HepG2 (cell line): Measurements from ENCODE around the gene ZFPL1. TPM values are rescaled to one million over a fixed set of nuclear protein-coding genes. Genes with fewer than 3 reads are reported as not detected.

Experiments used
- ATAC-seq: fragments of 200-7000 bp; cut with Tn5 transposase; 3 replicates; pipeline ENCODE4 v1.9.1; 2020; ENCODE audit warnings: mild to moderate bottlenecking, moderate library complexity
- BruUV-seq: library from RNA; stranded (reverse); fragments of 400-500 nt; replicated peaks from 2 replicates; lab custom pipeline; 2021; lab: Mats Ljungman, UMichigan
- CTCF ChIA-PET: fragments of 300-600 bp; formaldehyde crosslinking; extraction: SDS; loops from one replicate; lab custom pipeline; 2021; ENCODE audit warnings: low total read pairs, inconsistent platforms, low intra/inter-chr PET ratio; lab: Yijun Ruan, JAX
- POLR2A ChIA-PET: fragments of 350-600 bp; sonication (Branson Sonifier 250); formaldehyde crosslinking; loops from one replicate; lab custom pipeline; 2020; ENCODE audit warnings: antibody characterized with exemption, inconsistent platforms; lab: Yijun Ruan, JAX
- DNase-seq: peaks from one replicate; pipeline ENCODE4 v3.0.0-alpha.2; 2015; ENCODE audit warnings: low spot score
- FAIRE-seq: peaks from 3 replicates; lab custom pipeline; 2011; peaks lifted over from hg19 to GRCh38; lab: Jason Lieb, UNC
- H2AFZ ChIP-seq: one replicate; pipeline ENCODE4 v1.6.1; 2011; ENCODE audit warnings: low read length, inconsistent platforms
- H3K27ac ChIP-seq: fragments of 300-600 bp; 3 replicates; pipeline ENCODE4 v1.8.0; 2011; ENCODE audit warnings: mixed run types, mild to moderate bottlenecking, mixed read lengths, low read length, inconsistent platforms; ENCODE audit not compliant: insufficient read depth; ENCODE audit errors: extremely low read length
- H3K27me3 ChIP-seq, 2 experiments: fragments of 200-600 bp in 1 of 2; 2 replicates in 1 of 2; 3 replicates in 1 of 2; pipeline versions ENCODE4 v1.6.0 to v1.8.0; 2011; ENCODE audit warnings: low read length in 2 of 2, mild to moderate bottlenecking in 2 of 2, moderate library complexity in 2 of 2, inconsistent platforms in 1 of 2; ENCODE audit not compliant: insufficient read depth in 2 of 2, control insufficient read depth in 1 of 2
- H3K36me3 ChIP-seq, 2 experiments: fragments of 200-600 bp in 1 of 2; replicated peaks in 1 of 2; 2 replicates in 1 of 2; 3 replicates in 1 of 2; pipeline versions ENCODE4 v1.5.1 to v1.8.0; 2011; ENCODE audit warnings: low read length in 2 of 2, inconsistent platforms in 1 of 2; ENCODE audit not compliant: insufficient read depth in 2 of 2, control insufficient read depth in 1 of 2
- H3K4me1 ChIP-seq: 2 replicates; pipeline ENCODE4 v1.5.1; 2012; ENCODE audit warnings: low read length, inconsistent platforms; ENCODE audit not compliant: insufficient read depth
- H3K4me2 ChIP-seq: 2 replicates; pipeline ENCODE4 v1.6.0; 2011; ENCODE audit warnings: low read depth, low read length, inconsistent platforms
- H3K4me3 ChIP-seq, 3 experiments: fragments of 200-600 bp in 1 of 3; sonication (generic), shearing (Covaris generic) in 1 of 3; replicated peaks in 1 of 3; 2 replicates each; pipeline ENCODE4 v1.5.1; 2011 to 2016; ENCODE audit warnings: low read length in 3 of 3, inconsistent platforms in 2 of 3, low read depth in 2 of 3, mild to moderate bottlenecking in 2 of 3, control low read depth in 1 of 3, mixed read lengths in 1 of 3; ENCODE audit not compliant: insufficient read depth in 1 of 3
- H3K79me2 ChIP-seq: one replicate; pipeline ENCODE4 v1.6.1; 2011; ENCODE audit warnings: low read length, inconsistent platforms; ENCODE audit not compliant: insufficient read depth
- H3K9ac ChIP-seq: 2 replicates; pipeline ENCODE4 v1.6.0; 2011; ENCODE audit warnings: mild to moderate bottlenecking, low read depth, low read length, inconsistent platforms; ENCODE audit not compliant: insufficient read depth
- H3K9me3 ChIP-seq: 2 replicates; pipeline ENCODE4 v1.5.1; 2012; ENCODE audit warnings: mild to moderate bottlenecking, low read length
- H4K20me1 ChIP-seq: 2 replicates; pipeline ENCODE4 v1.6.0; 2011; ENCODE audit warnings: inconsistent platforms, mild to moderate bottlenecking, low read length, moderate library complexity; ENCODE audit not compliant: insufficient read depth
- FOXJ3 ChIP-seq: sonication (generic); formaldehyde crosslinking; IDR thresholded peaks from 2 replicates; pipeline ENCODE4 v1.4.0; 2020; ENCODE audit warnings: missing genetic modification reagents, mild to moderate bottlenecking, borderline replicate concordance
- HOXD1 ChIP-seq: sonication (generic); formaldehyde crosslinking; IDR thresholded peaks from 2 replicates; pipeline ENCODE4 v1.5.0; 2020; ENCODE audit warnings: missing genetic modification reagents
- KLF12 ChIP-seq: sonication (generic); formaldehyde crosslinking; IDR thresholded peaks from 2 replicates; pipeline ENCODE4 v1.4.0; 2020; ENCODE audit warnings: missing genetic modification reagents, borderline replicate concordance
- NR2F6 ChIP-seq, 2 experiments: IDR thresholded peaks; 2 replicates each; pipeline ENCODE4 v1.6.1; 2016; ENCODE audit warnings: antibody characterized with exemption in 1 of 2, mild to moderate bottlenecking in 1 of 2
- ONECUT2 ChIP-seq: sonication (generic); formaldehyde crosslinking; IDR thresholded peaks from 2 replicates; pipeline ENCODE4 v1.4.0; 2020; ENCODE audit warnings: missing genetic modification reagents
- POLR2A ChIP-seq, 2 experiments: IDR thresholded peaks; 2 replicates each; pipeline ENCODE4 v1.6.1; 2011; ENCODE audit warnings: low read depth in 2 of 2, low read length in 2 of 2, mild to moderate bottlenecking in 1 of 2, moderate library complexity in 1 of 2; ENCODE audit not compliant: insufficient read depth in 1 of 2
- REPIN1 ChIP-seq: sonication (generic); formaldehyde crosslinking; IDR thresholded peaks from 2 replicates; pipeline ENCODE4 v1.8.0; 2022; ENCODE audit warnings: missing genetic modification reagents, low read depth, mild to moderate bottlenecking, borderline replicate concordance
- SALL2 ChIP-seq: sonication (generic); formaldehyde crosslinking; IDR thresholded peaks from 2 replicates; pipeline ENCODE4 v1.8.1; 2023; ENCODE audit warnings: mild to moderate bottlenecking, missing genetic modification reagents, inconsistent platforms
- SMYD3 ChIP-seq: sonication (generic); formaldehyde crosslinking; IDR thresholded peaks from 2 replicates; pipeline ENCODE4 v1.8.1; 2023; ENCODE audit warnings: mild to moderate bottlenecking, missing genetic modification reagents
- SSRP1 ChIP-seq: IDR thresholded peaks from 2 replicates; pipeline ENCODE4 v1.6.1; 2016; ENCODE audit warnings: control low read depth
- ZBTB1 ChIP-seq: sonication (generic); formaldehyde crosslinking; IDR thresholded peaks from 2 replicates; pipeline ENCODE4 v1.4.0; 2020; ENCODE audit warnings: missing genetic modification reagents, borderline replicate concordance
- ZNF224 ChIP-seq: sonication (generic); formaldehyde crosslinking; IDR thresholded peaks from 2 replicates; pipeline ENCODE4 v1.5.0; 2020; ENCODE audit warnings: mild to moderate bottlenecking, missing genetic modification reagents
- ZNF282 ChIP-seq: fragments of 450-650 bp; IDR thresholded peaks from 2 replicates; pipeline ENCODE4 v1.6.1; 2018; ENCODE audit not compliant: partially characterized antibody
- ZNF382 ChIP-seq: sonication (generic); formaldehyde crosslinking; IDR thresholded peaks from 2 replicates; pipeline ENCODE4 v1.5.0; 2020; ENCODE audit warnings: missing genetic modification reagents, mild to moderate bottlenecking, borderline replicate concordance
- ZNF550 ChIP-seq: sonication (generic); formaldehyde crosslinking; IDR thresholded peaks from 2 replicates; pipeline ENCODE4 v1.4.0; 2020; ENCODE audit warnings: mild to moderate bottlenecking, missing genetic modification reagents, borderline replicate concordance
- ZNF678 ChIP-seq: sonication (generic); formaldehyde crosslinking; IDR thresholded peaks from 2 replicates; pipeline ENCODE4 v1.4.0; 2020; ENCODE audit warnings: mild to moderate bottlenecking, missing genetic modification reagents
- ZNF703 ChIP-seq: sonication (generic); formaldehyde crosslinking; IDR thresholded peaks from 2 replicates; pipeline ENCODE4 v1.5.1; 2020; ENCODE audit warnings: missing genetic modification reagents, mild to moderate bottlenecking, moderate library complexity, borderline replicate concordance
- ZNF839 ChIP-seq: sonication (generic); formaldehyde crosslinking; IDR thresholded peaks from 2 replicates; pipeline ENCODE4 v1.4.0; 2020; ENCODE audit warnings: missing genetic modification reagents, mild to moderate bottlenecking, borderline replicate concordance
- WGBS: methylation state at CpG from one replicate; pipeline ENCODE4 v1.1.6; 2017; ENCODE audit warnings: low lambda C conversion rate; 5-methylcytosine and 5-hydroxymethylcytosine counted together
- in situ Hi-C: cut with HindIII; loops from 2 replicates; pipeline ENCODE4 v1.10.0; 2017; ENCODE audit warnings: low pct_unique_long_range_greater_than_20kb; ENCODE audit not compliant: extremely low pct_ligation_motif_present
- intact Hi-C: fragments of 100-400 bp; cut with micrococcal nuclease; formaldehyde crosslinking; loops from one replicate; pipeline ENCODE4 v1.10.0; 2022; ENCODE audit not compliant: unreplicated experiment
- polyA plus RNA-seq, 8 experiments: library from polyadenylated mRNA; depleted of rRNA in 3 of 8; stranded (reverse) in 7 of 8; unstranded in 1 of 8; fragments of >200 nt; fragmentation: Illumina TruSeq in 4 of 8; extraction: Trizol in 4 of 8; gene quantifications; 2 replicates each; pipeline versions ENCODE4 v1.2.1 to v1.2.3, GENCODE V29; 2011 to 2016; ENCODE audit warnings: low read depth in 4 of 8, missing spikeins in 1 of 8, mixed read lengths in 1 of 8; ENCODE audit not compliant: insufficient read depth in 1 of 8
- total RNA-seq, 5 experiments: library from RNA; depleted of rRNA; stranded (reverse); fragments of >200 nt; fragmentation: Illumina TruSeq; extraction: Trizol; gene quantifications; 2 replicates each; pipeline ENCODE4 v1.2.3, GENCODE V29; 2016; ENCODE audit warnings: low read depth in 1 of 5
- TF ChIP-seq, protein P1 (sequence below): sonication (generic); formaldehyde crosslinking; IDR thresholded peaks from 2 replicates; pipeline ENCODE4 v1.9.0; 2022; ENCODE audit warnings: low read depth, missing genetic modification reagents
- TF ChIP-seq, protein P2 (sequence below): sonication (generic); formaldehyde crosslinking; IDR thresholded peaks from 2 replicates; pipeline ENCODE4 v1.5.0; 2020; ENCODE audit warnings: missing genetic modification reagents, mild to moderate bottlenecking, borderline replicate concordance
- TF ChIP-seq, protein P3 (sequence below): sonication (generic); formaldehyde crosslinking; IDR thresholded peaks from 2 replicates; pipeline ENCODE4 v1.5.1; 2020; ENCODE audit warnings: mild to moderate bottlenecking, missing genetic modification reagents, borderline replicate concordance

The ZFPL1 gene
- total and polyA plus RNA-seq, 2 of the 13 experiments (the other 11 are each of a cell fraction or from before 2014, with no cell fraction given): 32.2 to 56.0 TPM

DNA sequence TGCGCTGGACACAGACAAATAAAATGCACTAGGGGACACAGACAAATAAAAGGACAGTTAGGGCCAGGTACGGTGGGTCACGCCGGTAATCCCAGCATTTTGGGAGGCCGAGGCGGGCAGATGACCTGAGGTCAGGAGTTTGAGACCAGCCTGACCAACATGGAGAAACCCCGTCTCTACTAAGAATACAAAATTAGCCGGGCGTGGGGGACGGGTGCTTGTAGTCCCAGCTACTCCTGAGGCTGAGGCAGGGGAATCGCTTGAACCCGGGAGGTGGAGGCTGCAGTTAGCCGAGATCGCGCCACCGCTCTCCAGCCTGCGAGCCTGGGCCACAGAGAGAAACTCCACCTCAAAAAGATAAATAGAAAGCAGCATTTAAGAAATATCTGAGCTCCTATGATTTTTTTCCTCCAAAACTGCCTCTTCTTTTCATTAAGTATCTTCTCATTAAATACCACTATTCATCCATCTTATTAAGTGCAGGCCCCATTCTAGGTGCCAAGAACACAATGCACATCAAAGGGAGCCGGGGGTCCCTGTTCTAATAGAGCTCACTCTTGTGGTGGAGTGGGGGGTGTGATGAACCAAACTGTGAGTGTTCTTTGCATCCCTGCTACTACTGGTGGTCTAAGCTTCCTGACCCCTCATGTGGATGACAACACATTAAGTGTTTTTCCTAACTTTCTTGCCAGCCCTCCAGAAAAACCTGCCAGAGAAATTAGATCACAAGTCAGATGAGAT lies 34.2 kb downstream of the ZFPL1 start:
- Histone ChIP-seq H3K36me3 (peaks cover 7 to 22% of the 10 kb centered on the region in 2 experiments; a peak in 4 of 5 replicates), H3K4me1 (peaks cover 46% of the 10 kb centered on the region), H3K27ac (no peak overlapping the region), H3K9ac (no peak overlapping the region), H3K79me2 (peaks cover 32% of the 10 kb centered on the region), H3K4me2 (peak overlapping the region; percentile 14; the same call in 1 of the 2 replicates), H3K4me3 (no peak overlapping the region), H2AFZ (no peak overlapping the region), H3K9me3 (no peaks in the 10 kb centered on the region), H3K27me3 (no peaks in the 10 kb centered on the region; a peak in 1 of 5 replicates), H4K20me1 (no peaks in the 10 kb centered on the region)
- WGBS: 93% methylated on average over 17 of the region's 18 CpGs
- ChIA-PET CTCF (interaction anchor here (1.4 to 1.5 kb wide), 2 partner anchors 62 to 104 kb away, joined by 5 to 11 read pairs; partner anchors contain the start of genes ARL2 and CAPN1), POLR2A (interaction anchor here (1.0 to 4.1 kb wide), 11 partner anchors 8 to 339 kb away, joined by 3 to 23 read pairs (median 3); partner anchors contain the start of genes CAPN1, GPHA2, SAC3D1 and SNX15)
- FAIRE-seq (no peak), DNase-seq (no peak), ATAC-seq (no peak)
- in situ Hi-C loops (no loop called here), intact Hi-C loops (no loop called here)
- no TSS peak for BruUV-seq
- no peak for TF ChIP-seq SSRP1 (CRISPR knock-in tag)
- TF ChIP-seq ZNF282: no peak
- no peak for TF ChIP-seq ONECUT2 (CRISPR knock-in tag)
- no peak for TF ChIP-seq ZNF224 (CRISPR knock-in tag)
- 0 out of 2 replicates have a peak, but pooled peaks have one; percentile 7 for TF ChIP-seq SALL2 (CRISPR knock-in tag)
- no peak for TF ChIP-seq ZNF382
- TF ChIP-seq ZBTB1: no peak
- no peak for TF ChIP-seq HOXD1
- TF ChIP-seq, protein P1, sequence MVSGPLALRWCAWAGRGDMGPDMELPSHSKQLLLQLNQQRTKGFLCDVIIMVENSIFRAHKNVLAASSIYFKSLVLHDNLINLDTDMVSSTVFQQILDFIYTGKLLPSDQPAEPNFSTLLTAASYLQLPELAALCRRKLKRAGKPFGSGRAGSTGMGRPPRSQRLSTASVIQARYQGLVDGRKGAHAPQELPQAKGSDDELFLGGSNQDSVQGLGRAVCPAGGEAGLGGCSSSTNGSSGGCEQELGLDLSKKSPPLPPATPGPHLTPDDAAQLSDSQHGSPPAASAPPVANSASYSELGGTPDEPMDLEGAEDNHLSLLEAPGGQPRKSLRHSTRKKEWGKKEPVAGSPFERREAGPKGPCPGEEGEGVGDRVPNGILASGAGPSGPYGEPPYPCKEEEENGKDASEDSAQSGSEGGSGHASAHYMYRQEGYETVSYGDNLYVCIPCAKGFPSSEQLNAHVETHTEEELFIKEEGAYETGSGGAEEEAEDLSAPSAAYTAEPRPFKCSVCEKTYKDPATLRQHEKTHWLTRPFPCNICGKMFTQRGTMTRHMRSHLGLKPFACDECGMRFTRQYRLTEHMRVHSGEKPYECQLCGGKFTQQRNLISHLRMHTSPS (CRISPR knock-in tag): no peak
- TF ChIP-seq REPIN1 (CRISPR knock-in tag): no peak
- 0 out of 2 replicates have a peak, but pooled peaks have one; percentile 1 for TF ChIP-seq ZNF678 (CRISPR knock-in tag)
- TF ChIP-seq SMYD3 (CRISPR knock-in tag): no peak
- TF ChIP-seq FOXJ3 (CRISPR knock-in tag): no peak
- no peak for TF ChIP-seq ZNF703
- peak in 1 of 2 experiments; percentile 12; a peak in 1 of 4 replicates for TF ChIP-seq POLR2A (IDR thresholded peaks at IDR 0.05; ENCODE audit: insufficient read depth in 1 of 2, low read depth in 2 of 2, low read length in 2 of 2)
- TF ChIP-seq, protein P2, sequence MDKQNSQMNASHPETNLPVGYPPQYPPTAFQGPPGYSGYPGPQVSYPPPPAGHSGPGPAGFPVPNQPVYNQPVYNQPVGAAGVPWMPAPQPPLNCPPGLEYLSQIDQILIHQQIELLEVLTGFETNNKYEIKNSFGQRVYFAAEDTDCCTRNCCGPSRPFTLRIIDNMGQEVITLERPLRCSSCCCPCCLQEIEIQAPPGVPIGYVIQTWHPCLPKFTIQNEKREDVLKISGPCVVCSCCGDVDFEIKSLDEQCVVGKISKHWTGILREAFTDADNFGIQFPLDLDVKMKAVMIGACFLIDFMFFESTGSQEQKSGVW (CRISPR knock-in tag): no peak
- TF ChIP-seq KLF12 (CRISPR knock-in tag): 0 out of 2 replicates have a peak, but pooled peaks have one; percentile 1
- TF ChIP-seq NR2F6 (IDR thresholded peaks at IDR 0.05): no peak
- TF ChIP-seq NR2F6 (CRISPR knock-in tag; IDR thresholded peaks at IDR 0.05): no peak
- 0 out of 2 replicates have a peak, but pooled peaks have one; percentile 11 for TF ChIP-seq ZNF839
- TF ChIP-seq, protein P3, sequence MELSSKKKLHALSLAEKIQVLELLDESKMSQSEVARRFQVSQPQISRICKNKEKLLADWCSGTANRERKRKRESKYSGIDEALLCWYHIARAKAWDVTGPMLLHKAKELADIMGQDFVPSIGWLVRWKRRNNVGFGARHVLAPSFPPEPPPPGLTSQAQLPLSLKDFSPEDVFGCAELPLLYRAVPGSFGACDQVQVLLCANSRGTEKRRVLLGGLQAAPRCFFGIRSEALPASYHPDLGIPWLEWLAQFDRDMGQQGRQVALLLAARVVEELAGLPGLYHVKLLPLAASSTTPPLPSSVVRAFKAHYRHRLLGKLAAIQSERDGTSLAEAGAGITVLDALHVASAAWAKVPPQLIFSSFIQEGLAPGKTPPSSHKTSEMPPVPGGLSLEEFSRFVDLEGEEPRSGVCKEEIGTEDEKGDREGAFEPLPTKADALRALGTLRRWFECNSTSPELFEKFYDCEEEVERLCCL (CRISPR knock-in tag): no peak
- 0 out of 2 replicates have a peak, but pooled peaks have one; percentile 35 for TF ChIP-seq ZNF550 (CRISPR knock-in tag)
